Rectal smooth muscle tissue (tissue), 1 donor: ENCODE results near the gene RABGAP1L.

ENCODE experiments used
- H3K27ac ChIP-seq: one replicate; pipeline ENCODE4 v1.7.0; 2013; ENCODE audit warnings: low read depth, low read length, inconsistent platforms
- H3K27me3 ChIP-seq: one replicate; pipeline ENCODE4 v1.7.0; 2013; ENCODE audit warnings: low read length; ENCODE audit not compliant: control insufficient read depth, insufficient read depth
- H3K36me3 ChIP-seq: one replicate; pipeline ENCODE4 v1.7.0; 2013; ENCODE audit warnings: low read length; ENCODE audit not compliant: control insufficient read depth, insufficient read depth
- H3K4me1 ChIP-seq: one replicate; pipeline ENCODE4 v1.7.0; 2013; ENCODE audit warnings: low read length; ENCODE audit not compliant: control insufficient read depth, insufficient read depth
- H3K4me3 ChIP-seq: one replicate; pipeline ENCODE4 v1.7.0; 2013; ENCODE audit warnings: low read length
- H3K9ac ChIP-seq: one replicate; pipeline ENCODE4 v1.7.0; 2013; ENCODE audit warnings: low read length

The RABGAP1L gene

GRCh38 chr1:174657893-174658292, 498.6 kb downstream of the RABGAP1L start:
- no peaks in the 10 kb centered on the region for H3K36me3 ChIP-seq
- H3K9ac ChIP-seq: no peak overlapping the region
- no peaks in the 10 kb centered on the region for H3K4me1 ChIP-seq
- H3K27ac ChIP-seq: no peak overlapping the region
- no peaks in the 10 kb centered on the region for H3K27me3 ChIP-seq
- H3K4me3 ChIP-seq: no peak overlapping the region

- Histone ChIP-seq H3K27me3 (no peaks in the 10 kb centered on the region), H3K4me3 (no peak overlapping the region), H3K4me1 (no peaks in the 10 kb centered on the region)
Measured at GRCh38 chr1:174659823-174660222, 500.5 kb downstream of the RABGAP1L start.

GRCh38 chr1:174660476-174660875, 501.2 kb downstream of the RABGAP1L start:
- Histone ChIP-seq H3K4me1 (no peaks in the 10 kb centered on the region), H3K27me3 (no peaks in the 10 kb centered on the region), H3K4me3 (no peak overlapping the region), H3K36me3 (no peaks in the 10 kb centered on the region), H3K27ac (no peak overlapping the region), H3K9ac (no peak overlapping the region)

More at GRCh38 chr1:174659823-174660222, 500.5 kb downstream of the RABGAP1L start:
- H3K9ac ChIP-seq: no peak overlapping the region
- no peak overlapping the region for H3K27ac ChIP-seq
- H3K36me3 ChIP-seq: no peaks in the 10 kb centered on the region

GRCh38 chr1:174663358-174663757, 504.0 kb downstream of the RABGAP1L start:
- no peak overlapping the region for H3K27ac ChIP-seq
- no peak overlapping the region for H3K4me3 ChIP-seq
- no peaks in the 10 kb centered on the region for H3K4me1 ChIP-seq
- no peaks in the 10 kb centered on the region for H3K27me3 ChIP-seq
- no peak overlapping the region for H3K9ac ChIP-seq
- H3K36me3 ChIP-seq: no peaks in the 10 kb centered on the region

GRCh38 chr1:174666248-174666647, 506.9 kb downstream of the RABGAP1L start:
- H3K4me1 ChIP-seq: no peaks in the 10 kb centered on the region
- H3K27ac ChIP-seq: no peak overlapping the region
- H3K9ac ChIP-seq: no peak overlapping the region
- H3K4me3 ChIP-seq: no peak overlapping the region
- no peaks in the 10 kb centered on the region for H3K36me3 ChIP-seq
- H3K27me3 ChIP-seq: no peaks in the 10 kb centered on the region

GRCh38 chr1:174671826-174672225, 512.5 kb downstream of the RABGAP1L start:
- Histone ChIP-seq H3K27ac (no peak overlapping the region), H3K9ac (no peak overlapping the region), H3K4me3 (no peak overlapping the region), H3K27me3 (no peaks in the 10 kb centered on the region), H3K4me1 (no peaks in the 10 kb centered on the region), H3K36me3 (no peaks in the 10 kb centered on the region)

GRCh38 chr1:174676856-174677255, 517.5 kb downstream of the RABGAP1L start:
- Histone ChIP-seq H3K4me3 (no peak overlapping the region), H3K36me3 (no peaks in the 10 kb centered on the region), H3K9ac (no peak overlapping the region), H3K27ac (no peak overlapping the region), H3K4me1 (no peaks in the 10 kb centered on the region), H3K27me3 (no peaks in the 10 kb centered on the region)

- no peak overlapping the region for H3K27ac ChIP-seq
Measured at GRCh38 chr1:174678657-174679056, 519.3 kb downstream of the RABGAP1L start.

GRCh38 chr1:174680101-174680500, 520.8 kb downstream of the RABGAP1L start:
- Histone ChIP-seq H3K4me1 (no peaks in the 10 kb centered on the region), H3K36me3 (no peaks in the 10 kb centered on the region), H3K4me3 (no peak overlapping the region), H3K9ac (no peak overlapping the region), H3K27me3 (no peaks in the 10 kb centered on the region), H3K27ac (no peak overlapping the region)

More at GRCh38 chr1:174678657-174679056, 519.3 kb downstream of the RABGAP1L start:
- H3K9ac ChIP-seq: no peak overlapping the region
- no peaks in the 10 kb centered on the region for H3K27me3 ChIP-seq
- no peaks in the 10 kb centered on the region for H3K36me3 ChIP-seq
- no peak overlapping the region for H3K4me3 ChIP-seq
- H3K4me1 ChIP-seq: no peaks in the 10 kb centered on the region

- no peaks in the 10 kb centered on the region for H3K4me1 ChIP-seq
- H3K9ac ChIP-seq: no peak overlapping the region
- H3K4me3 ChIP-seq: no peak overlapping the region
- no peaks in the 10 kb centered on the region for H3K27me3 ChIP-seq
- no peak overlapping the region for H3K27ac ChIP-seq
- no peaks in the 10 kb centered on the region for H3K36me3 ChIP-seq
Measured at GRCh38 chr1:174682419-174683008, 523.2 kb downstream of the RABGAP1L start.

- Histone ChIP-seq H3K4me3 (no peak overlapping the region), H3K27ac (no peak overlapping the region), H3K9ac (no peak overlapping the region), H3K36me3 (no peaks in the 10 kb centered on the region), H3K27me3 (no peaks in the 10 kb centered on the region), H3K4me1 (no peaks in the 10 kb centered on the region)
Measured at GRCh38 chr1:174686213-174686612, 526.9 kb downstream of the RABGAP1L start.

- Histone ChIP-seq H3K27ac (no peak overlapping the region), H3K36me3 (no peaks in the 10 kb centered on the region), H3K9ac (no peak overlapping the region), H3K4me3 (no peak overlapping the region), H3K4me1 (no peaks in the 10 kb centered on the region), H3K27me3 (no peaks in the 10 kb centered on the region)
Measured at GRCh38 chr1:174689524-174689923, 530.2 kb downstream of the RABGAP1L start.

- Histone ChIP-seq H3K4me1 (no peaks in the 10 kb centered on the region), H3K9ac (no peak overlapping the region), H3K4me3 (no peak overlapping the region), H3K36me3 (no peaks in the 10 kb centered on the region), H3K27me3 (no peaks in the 10 kb centered on the region), H3K27ac (no peak overlapping the region)
Measured at GRCh38 chr1:174690266-174690665, 530.9 kb downstream of the RABGAP1L start.
